NCI-H2171 (cell line): ENCODE results near the gene STYXL1.

Experiments used
- DNase-seq: peaks from one replicate; lab custom pipeline; 2025; lab: John Stamatoyannopoulos, UW

STYXL1 gene

GRCh38 chr7:75980430-75981202 lies 67.2 kb downstream of the STYXL1 start:
- no peak for DNase-seq

DNA sequence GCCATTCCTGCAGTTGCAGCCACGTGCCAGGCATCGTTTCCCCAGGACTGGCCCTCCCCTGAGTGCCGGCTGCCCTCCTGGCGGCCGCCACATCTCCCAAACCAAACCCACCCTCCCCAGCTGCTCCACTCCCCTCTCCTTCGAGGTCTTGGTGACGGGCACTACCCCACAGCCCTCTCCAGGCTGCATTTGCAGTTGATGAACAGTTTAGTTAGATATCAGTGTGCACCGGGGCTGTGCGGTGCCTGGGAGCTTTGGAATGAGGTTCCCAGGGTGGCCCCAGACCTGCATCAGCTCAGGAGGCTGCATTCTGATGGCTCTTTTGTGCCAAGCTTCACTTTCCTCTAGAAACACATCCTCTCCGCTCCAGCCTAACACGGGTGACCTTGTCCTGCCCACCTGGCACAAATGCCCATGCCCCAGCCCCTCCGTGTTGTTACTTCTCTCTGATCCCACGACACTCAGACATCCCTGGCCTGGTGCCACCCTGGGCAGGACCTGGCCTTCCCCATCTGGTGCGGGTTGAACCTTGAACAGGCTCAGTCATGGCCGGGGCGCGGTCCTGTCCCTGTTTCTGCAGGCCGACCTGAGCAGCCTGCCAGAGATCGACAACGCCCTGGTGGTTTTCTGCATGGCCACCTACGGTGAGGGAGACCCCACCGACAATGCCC lies 67.9 kb downstream of the STYXL1 start:
- DNase-seq = no peak

GRCh38 chr7:75977743-75978142 lies 70.1 kb downstream of the STYXL1 start:
- peak; percentile 43 for DNase-seq

DNA sequence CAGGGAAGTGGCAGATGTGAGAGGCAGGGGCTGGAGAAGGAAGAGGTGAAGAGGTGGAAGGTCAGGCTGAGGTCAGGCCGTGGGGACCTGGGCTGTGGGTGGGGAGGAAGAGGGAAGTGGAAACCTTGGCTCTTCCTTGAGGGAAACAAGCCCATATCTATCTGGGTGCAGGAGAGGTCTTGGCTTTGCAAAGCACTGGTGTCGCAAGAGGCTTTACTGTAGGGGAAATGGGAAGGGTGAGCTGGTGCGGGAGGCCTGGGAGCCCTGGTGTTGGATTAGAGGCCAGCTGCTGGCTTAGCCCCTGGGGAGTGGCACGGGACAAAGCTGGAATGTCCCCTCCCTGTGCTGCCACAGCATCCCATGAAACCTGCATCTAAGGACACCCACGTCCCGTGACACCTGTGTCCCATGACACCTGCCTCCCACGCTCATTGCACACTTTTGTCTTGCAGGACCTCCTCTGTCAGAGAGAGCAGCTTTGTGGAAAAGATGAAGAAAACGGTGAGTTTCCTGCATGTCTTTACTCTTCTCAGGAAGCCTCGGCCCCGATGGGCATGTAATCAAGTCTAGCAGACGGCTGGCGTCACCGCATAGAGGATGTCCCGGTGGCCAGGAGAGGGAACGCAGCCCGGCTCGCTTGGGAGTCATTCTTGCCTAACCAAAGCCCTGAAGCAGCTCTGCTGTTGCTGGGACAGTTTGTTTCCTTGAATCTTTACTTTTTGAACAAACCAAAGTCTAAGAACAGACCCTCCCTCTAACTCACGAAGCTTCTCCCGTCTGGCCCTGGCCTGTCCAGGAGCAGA lies 75.6 kb downstream of the STYXL1 start:
- DNase-seq = no peak

- DNase-seq = no peak
Measured at GRCh38 chr7:75971309-75971960, 76.4 kb downstream of the STYXL1 start.

- no peak for DNase-seq
Measured at GRCh38 chr7:75969704-75970498, 77.9 kb downstream of the STYXL1 start.

GRCh38 chr7:75969182-75969581 lies 78.6 kb downstream of the STYXL1 start:
- DNase-seq = no peak

GRCh38 chr7:75968561-75969001 lies 79.2 kb downstream of the STYXL1 start:
- no peak for DNase-seq

- no peak for DNase-seq
Measured at GRCh38 chr7:75968012-75968411, 79.8 kb downstream of the STYXL1 start.

GRCh38 chr7:75967487-75967997 lies 80.3 kb downstream of the STYXL1 start:
- no peak for DNase-seq

- no peak for DNase-seq
Measured at GRCh38 chr7:75967055-75967454, 80.7 kb downstream of the STYXL1 start.

GRCh38 chr7:75966190-75966961 lies 81.4 kb downstream of the STYXL1 start:
- no peak for DNase-seq

GRCh38 chr7:75965617-75966016 lies 82.2 kb downstream of the STYXL1 start:
- DNase-seq = no peak

GRCh38 chr7:75963381-75963995 lies 84.3 kb downstream of the STYXL1 start:
- no peak for DNase-seq

GRCh38 chr7:75962607-75963380 lies 85.0 kb downstream of the STYXL1 start:
- no peak for DNase-seq

DNA sequence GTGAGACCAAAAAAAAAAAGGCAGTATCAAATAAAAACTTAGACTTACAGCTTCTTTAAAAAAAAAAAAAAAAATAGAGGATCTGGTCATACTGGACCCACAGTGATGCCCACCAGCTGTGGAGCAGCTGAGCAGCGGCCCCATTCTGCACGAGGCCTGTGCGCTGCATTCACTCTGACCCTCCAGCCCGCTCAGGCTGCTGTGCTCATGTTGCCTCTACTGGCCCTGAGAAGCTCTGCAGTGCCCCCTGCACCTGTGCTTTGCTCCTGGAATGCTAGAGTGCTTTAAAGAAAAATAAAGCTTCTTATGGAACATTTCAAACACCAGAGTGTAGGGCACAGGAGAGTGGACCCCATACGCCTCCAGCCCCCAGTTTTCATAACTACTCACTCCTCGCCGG lies 86.6 kb downstream of the STYXL1 start:
- no peak for DNase-seq

- no peak for DNase-seq
Measured at GRCh38 chr7:75960372-75960771, 87.4 kb downstream of the STYXL1 start.

- DNase-seq = no peak
Measured at GRCh38 chr7:75958802-75959543, 88.8 kb downstream of the STYXL1 start.
